Neuronal stem cell (in vitro differentiated cells): Measurements from ENCODE around the gene RTRAF.

ENCODE experiments used
- DNase-seq: peaks from one replicate; pipeline ENCODE4 v3.0.0-alpha.2; 2013; ENCODE audit warnings: low spot score
- H2AFZ ChIP-seq: one replicate; pipeline ENCODE4 v1.6.1; 2013; ENCODE audit warnings: mild to moderate bottlenecking, low read length, inconsistent platforms
- H2AK5ac ChIP-seq: 2 replicates; pipeline ENCODE4 v1.6.1; 2013; ENCODE audit warnings: low read depth, mild to moderate bottlenecking, inconsistent platforms, low read length, moderate library complexity, mixed read lengths
- H2BK120ac ChIP-seq: 2 replicates; pipeline ENCODE4 v1.6.1; 2013; ENCODE audit warnings: low read depth, mild to moderate bottlenecking, inconsistent platforms, low read length, moderate library complexity, mixed read lengths
- H2BK12ac ChIP-seq: one replicate; pipeline ENCODE4 v1.6.1; 2013; ENCODE audit warnings: low read length, inconsistent platforms
- H2BK15ac ChIP-seq: 2 replicates; pipeline ENCODE4 v1.6.1; 2013; ENCODE audit warnings: mild to moderate bottlenecking, low read length, inconsistent platforms, mixed read lengths
- H2BK5ac ChIP-seq: one replicate; pipeline ENCODE4 v1.6.1; 2013; ENCODE audit warnings: inconsistent platforms, mild to moderate bottlenecking, low read length, moderate library complexity
- H3K14ac ChIP-seq: one replicate; pipeline ENCODE4 v1.6.1; 2013; ENCODE audit warnings: low read length, inconsistent platforms
- H3K18ac ChIP-seq: 2 replicates; pipeline ENCODE4 v1.6.1; 2013; ENCODE audit warnings: low read length, inconsistent platforms
- H3K23ac ChIP-seq: 2 replicates; pipeline ENCODE4 v1.6.1; 2013; ENCODE audit warnings: low read depth, mild to moderate bottlenecking, mixed read lengths, low read length, inconsistent platforms; ENCODE audit not compliant: poor library complexity
- H3K27ac ChIP-seq: replicated peaks from 3 replicates; pipeline ENCODE4 v1.5.1; 2013; ENCODE audit warnings: low read length, inconsistent platforms
- H3K27me3 ChIP-seq, 3 experiments: 2 replicates each; pipeline ENCODE4 v1.6.1; 2013; ENCODE audit warnings: low read length in 3 of 3, mild to moderate bottlenecking in 2 of 3, inconsistent platforms in 1 of 3, low read depth in 1 of 3, mixed read lengths in 1 of 3, moderate library complexity in 1 of 3; ENCODE audit not compliant: control insufficient read depth in 3 of 3, insufficient read depth in 3 of 3
- H3K36me3 ChIP-seq, 2 donors: replicated peaks in 1 of 2; 2 replicates each; pipeline ENCODE4 v1.6.1; 2013; ENCODE audit warnings: low read length in 2 of 2; ENCODE audit not compliant: control insufficient read depth in 2 of 2, insufficient read depth in 2 of 2
- H3K4ac ChIP-seq: 2 replicates; pipeline ENCODE4 v1.6.1; 2013; ENCODE audit warnings: inconsistent platforms, mild to moderate bottlenecking, low read length, moderate library complexity
- H3K4me1 ChIP-seq, 2 donors: 1 replicate in 1 of 2; 2 replicates in 1 of 2; pipeline ENCODE4 v1.6.1; 2013; ENCODE audit warnings: low read length in 2 of 2, low read depth in 1 of 2; ENCODE audit not compliant: control insufficient read depth in 2 of 2, insufficient read depth in 1 of 2
- H3K4me2 ChIP-seq: one replicate; pipeline ENCODE4 v1.6.1; 2013; ENCODE audit warnings: mild to moderate bottlenecking, low read length, inconsistent platforms; ENCODE audit not compliant: insufficient read depth, poor library complexity, severe bottlenecking
- H3K4me3 ChIP-seq, 2 donors: 2 replicates each; pipeline ENCODE4 v1.5.1; 2013; ENCODE audit warnings: low read length in 2 of 2, mild to moderate bottlenecking in 2 of 2, inconsistent platforms in 1 of 2, moderate library complexity in 1 of 2
- H3K79me1 ChIP-seq: one replicate; pipeline ENCODE4 v1.6.1; 2013; ENCODE audit warnings: low read depth, mild to moderate bottlenecking, inconsistent platforms, low read length, moderate library complexity
- H3K9ac ChIP-seq: one replicate; pipeline ENCODE4 v1.6.1; 2013; ENCODE audit warnings: mild to moderate bottlenecking, low read depth, low read length, inconsistent platforms; ENCODE audit not compliant: poor library complexity
- H3K9me3 ChIP-seq, 2 donors: replicated peaks in 1 of 2; 2 replicates each; pipeline versions ENCODE3 to v1.6.1; 2013; ENCODE audit warnings: low read length in 2 of 2, mild to moderate bottlenecking in 2 of 2, inconsistent platforms in 1 of 2, low read depth in 1 of 2, mixed read lengths in 1 of 2, moderate library complexity in 1 of 2; ENCODE audit not compliant: control insufficient read depth in 2 of 2, insufficient read depth in 1 of 2
- H4K8ac ChIP-seq: one replicate; pipeline ENCODE4 v1.6.1; 2013; ENCODE audit warnings: low read depth, mild to moderate bottlenecking, inconsistent platforms, low read length, moderate library complexity
- H4K91ac ChIP-seq: one replicate; pipeline ENCODE4 v1.6.1; 2013; ENCODE audit warnings: low read length, low read depth, mild to moderate bottlenecking, inconsistent platforms; ENCODE audit not compliant: poor library complexity
- WGBS, 2 donors: extraction: QIAGEN DNeasy Blood & Tissue Kit; methylation state at CpG; one replicate each; pipeline ENCODE4 v1.1.7; 2013; ENCODE audit warnings: missing lambda C conversion rate in 2 of 2, mixed read lengths in 1 of 2; ENCODE audit not compliant: insufficient read length in 2 of 2, insufficient replicate concordance in 1 of 2; ENCODE audit errors: extremely low coverage in 2 of 2; 5-methylcytosine and 5-hydroxymethylcytosine counted together

The RTRAF gene

DNA sequence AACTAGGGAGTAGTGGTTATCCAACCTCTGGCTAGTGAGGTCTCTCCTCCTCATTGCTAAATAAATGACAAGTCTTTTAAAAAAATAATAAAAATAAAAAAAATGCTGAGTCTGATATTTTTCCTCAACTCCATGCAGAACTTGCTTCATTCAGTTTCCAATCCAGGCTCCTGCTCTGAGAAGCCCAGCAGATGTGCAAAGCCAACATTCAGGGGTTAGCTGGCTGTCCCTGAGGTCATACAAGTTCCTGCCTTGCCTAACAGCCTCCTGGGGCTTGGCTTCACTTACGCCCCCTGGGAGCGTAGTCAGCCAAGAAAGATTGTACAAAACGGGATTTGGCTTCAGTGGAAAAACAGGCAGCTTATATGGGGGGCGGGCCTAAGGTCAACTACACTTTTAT lies 23.3 kb downstream of the RTRAF start:
- H2BK5ac ChIP-seq, result no peak overlapping the region
- no CpG with 5 or more reads among the region's 4 CpGs for WGBS, 2 donors
- no peak overlapping the region for H2BK120ac ChIP-seq
- H3K4me2 ChIP-seq, result no peak overlapping the region
- no peak overlapping the region for H2AFZ ChIP-seq
- H3K27me3 ChIP-seq, result no peaks in the 10 kb centered on the region
- no peak overlapping the region for H2BK12ac ChIP-seq
- H2AK5ac ChIP-seq, result no peak overlapping the region
- no peak overlapping the region for H3K27ac ChIP-seq
- H3K4me1 ChIP-seq, result peaks cover 2 to 7% of the 10 kb centered on the region in 2 donors
- H3K4ac ChIP-seq, result no peak overlapping the region
- H3K23ac ChIP-seq, result no peak overlapping the region
- no peaks in the 10 kb centered on the region for H3K9me3 ChIP-seq
- H3K79me1 ChIP-seq, result peaks cover 2% of the 10 kb centered on the region
- no peak overlapping the region for H2BK15ac ChIP-seq
- H3K9ac ChIP-seq, result no peak overlapping the region
- no peak overlapping the region for H3K14ac ChIP-seq
- no peak overlapping the region for H4K91ac ChIP-seq
- no peak overlapping the region for H4K8ac ChIP-seq
- no peak overlapping the region for H3K18ac ChIP-seq
- no peak for DNase-seq
- peaks cover 20 to 55% of the 10 kb centered on the region in 2 donors for H3K36me3 ChIP-seq
- no peak overlapping the region for H3K4me3 ChIP-seq

DNA sequence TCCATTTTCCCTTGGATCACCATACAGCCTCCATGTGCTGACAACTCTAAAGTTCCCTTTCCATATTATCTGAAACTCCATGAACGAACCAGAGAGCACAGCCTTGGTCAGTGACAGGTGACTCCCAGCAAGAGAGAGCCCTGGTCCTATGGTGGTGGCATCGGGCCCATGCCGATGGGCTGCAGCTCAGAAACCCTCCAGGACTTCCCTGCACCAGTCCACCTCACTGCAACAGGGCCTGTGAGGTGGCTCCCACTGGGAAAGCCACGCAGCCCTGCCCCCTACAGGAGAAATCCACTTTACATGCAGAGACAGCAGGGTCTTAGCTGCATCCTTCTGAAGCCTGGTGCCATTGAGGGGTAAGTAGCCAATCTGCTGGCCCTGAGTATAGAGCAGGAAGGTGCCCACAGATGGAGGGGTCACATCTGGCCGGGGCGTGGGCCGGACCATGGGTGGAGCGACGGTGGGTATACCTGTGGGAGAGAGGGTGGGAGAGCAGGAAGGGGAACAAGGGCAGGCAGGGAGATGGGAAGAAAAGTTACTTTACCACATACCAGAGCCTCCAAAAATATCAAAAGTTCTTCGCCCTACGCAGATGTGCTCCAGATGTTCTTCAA lies 24.7 kb downstream of the RTRAF start:
- H3K4me3 ChIP-seq, result no peak overlapping the region
- H3K18ac ChIP-seq, result no peak overlapping the region
- peak overlapping the region; percentile 26 for H2AK5ac ChIP-seq
- no peak overlapping the region for H3K14ac ChIP-seq
- H4K8ac ChIP-seq, result no peak overlapping the region
- no peaks in the 10 kb centered on the region for H3K9me3 ChIP-seq
- no peak overlapping the region for H3K9ac ChIP-seq
- no peak overlapping the region for H2BK120ac ChIP-seq
- no peak overlapping the region for H3K27ac ChIP-seq
- WGBS, 2 donors, result no CpG with 5 or more reads among the region's 11 CpGs
- H3K27me3 ChIP-seq, result no peaks in the 10 kb centered on the region
- H3K4me1 ChIP-seq, result peaks cover 2 to 7% of the 10 kb centered on the region in 2 donors
- peaks cover 13 to 51% of the 10 kb centered on the region in 2 donors for H3K36me3 ChIP-seq
- no peak overlapping the region for H2AFZ ChIP-seq
- no peak overlapping the region for H3K4ac ChIP-seq
- DNase-seq, result no peak
- no peak overlapping the region for H3K23ac ChIP-seq
- no peak overlapping the region for H4K91ac ChIP-seq
- no peak overlapping the region for H2BK12ac ChIP-seq
- H2BK15ac ChIP-seq, result no peak overlapping the region
- no peak overlapping the region for H3K4me2 ChIP-seq
- no peak overlapping the region for H2BK5ac ChIP-seq
- peaks cover under 1% of the 10 kb centered on the region for H3K79me1 ChIP-seq

DNA sequence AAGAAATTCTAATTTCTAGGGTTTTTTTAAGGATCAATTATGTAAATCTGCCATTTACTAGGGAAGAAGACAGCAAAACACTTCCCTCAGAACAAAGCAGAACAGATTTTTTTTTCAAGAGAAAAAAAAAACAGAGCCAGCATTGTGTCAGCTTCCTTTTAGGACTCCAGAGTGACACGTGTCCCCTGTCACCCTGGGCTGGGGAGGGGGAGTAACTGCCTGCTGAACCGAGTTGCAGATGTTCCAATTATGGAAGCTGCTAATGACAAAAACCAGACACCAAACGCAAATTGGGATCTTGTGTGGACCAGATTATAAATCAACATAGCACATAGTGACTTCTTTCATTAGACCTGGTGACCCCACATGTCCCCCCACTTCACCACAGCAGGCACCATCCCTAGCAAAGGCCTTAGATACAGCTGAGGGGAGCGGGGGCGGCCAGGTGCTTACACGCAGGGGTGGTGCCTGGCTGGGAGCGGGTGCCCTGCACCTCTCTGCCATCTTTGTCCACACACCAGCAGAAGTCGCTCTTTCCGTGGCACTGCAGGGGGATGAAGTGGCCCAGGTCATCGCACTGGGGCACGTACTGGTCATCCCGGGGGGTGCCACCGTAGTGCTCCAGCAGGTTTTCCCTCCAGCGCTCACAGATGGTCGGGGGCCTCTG lies 25.4 kb downstream of the RTRAF start:
- Histone ChIP-seq H3K27me3 (no peaks in the 10 kb centered on the region), H2BK120ac (no peak overlapping the region), H3K4me3 (no peak overlapping the region), H3K9ac (no peak overlapping the region), H4K8ac (no peak overlapping the region), H3K4me2 (no peak overlapping the region), H2BK15ac (no peak overlapping the region), H3K36me3 (peaks cover 13 to 51% of the 10 kb centered on the region in 2 donors), H3K18ac (no peak overlapping the region), H3K14ac (no peak overlapping the region), H3K79me1 (no peaks in the 10 kb centered on the region), H3K4ac (no peak overlapping the region), H2AK5ac (peak overlapping the region; percentile 30), H3K27ac (no peak overlapping the region), H2AFZ (no peak overlapping the region), H3K23ac (no peak overlapping the region), H4K91ac (no peak overlapping the region), H2BK12ac (no peak overlapping the region), H2BK5ac (no peak overlapping the region), H3K4me1 (peaks cover 2 to 7% of the 10 kb centered on the region in 2 donors), H3K9me3 (no peaks in the 10 kb centered on the region)
- WGBS, 2 donors, result no CpG with 5 or more reads among the region's 15 CpGs
- DNase-seq, result no peak

DNA sequence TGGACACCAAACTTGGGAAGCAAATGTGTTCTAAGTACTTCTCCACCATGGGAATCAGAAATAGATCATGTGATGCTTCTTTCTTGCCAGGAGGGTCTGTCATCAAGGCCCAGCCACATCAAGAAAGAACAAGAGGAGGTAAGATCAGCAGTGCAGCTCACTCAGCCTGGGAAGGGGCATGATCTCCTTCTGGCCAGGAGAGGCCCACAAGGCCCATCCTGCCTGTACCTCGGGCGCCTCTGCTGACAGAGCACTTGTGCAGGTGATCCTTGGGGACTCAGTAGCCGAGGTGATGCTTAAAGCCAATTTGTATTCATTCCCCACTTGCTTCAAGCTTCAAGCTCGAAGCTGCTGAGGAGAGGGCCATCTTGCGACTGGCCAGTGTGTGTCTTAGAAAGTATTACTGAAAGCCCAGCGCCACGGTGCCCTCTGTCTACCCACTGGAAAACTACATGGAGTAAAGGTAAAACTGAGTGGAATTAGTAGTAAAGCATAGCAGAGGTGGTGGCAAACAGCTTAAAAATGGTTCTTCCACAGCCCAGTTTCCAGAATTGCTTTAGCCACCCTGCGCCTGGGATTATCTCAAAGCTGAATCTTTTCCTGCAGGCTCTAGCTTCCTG lies 26.2 kb downstream of the RTRAF start:
- Histone ChIP-seq H3K9me3 (no peaks in the 10 kb centered on the region), H4K8ac (no peak overlapping the region), H3K36me3 (peaks cover 11 to 46% of the 10 kb centered on the region in 2 donors), H2BK12ac (no peak overlapping the region), H2BK15ac (no peak overlapping the region), H3K27ac (no peak overlapping the region), H3K4ac (no peak overlapping the region), H3K18ac (no peak overlapping the region), H2AK5ac (no peak overlapping the region), H3K79me1 (no peaks in the 10 kb centered on the region), H4K91ac (no peak overlapping the region), H3K4me3 (no peak overlapping the region), H2AFZ (peak overlapping the region; percentile 54), H3K27me3 (no peaks in the 10 kb centered on the region), H3K4me1 (peaks cover 2 to 7% of the 10 kb centered on the region in 2 donors), H3K14ac (no peak overlapping the region), H2BK120ac (no peak overlapping the region), H2BK5ac (no peak overlapping the region), H3K9ac (no peak overlapping the region), H3K4me2 (no peak overlapping the region), H3K23ac (no peak overlapping the region)
- WGBS, 2 donors, result no CpG with 5 or more reads among the region's 8 CpGs
- no peak for DNase-seq
